Brain microvascular endothelial cell (primary cell): ENCODE measurements around the gene TCP1.
"Not testable (repeated sequence)": the region's sequence is repeated elsewhere in the genome, so short reads cannot be mapped to it uniquely, and the experiment has no call there.

Experiments
- DNase-seq: peaks from one replicate; pipeline ENCODE4 v3.0.0-alpha.2; 2020
- H3K27ac ChIP-seq: fragments of 250-450 bp; sonication (Bioruptor Pico); 2 replicates; pipeline ENCODE4 v1.5.1; 2020; ENCODE audit warnings: mild to moderate bottlenecking, moderate library complexity
- H3K27me3 ChIP-seq: fragments of 250-450 bp; sonication (Bioruptor Pico); replicated peaks from 2 replicates; pipeline ENCODE4 v1.5.1; 2020; ENCODE audit warnings: mild to moderate bottlenecking
- H3K36me3 ChIP-seq: fragments of 250-450 bp; sonication (Bioruptor Pico); replicated peaks from 2 replicates; pipeline ENCODE4 v1.5.1; 2020; ENCODE audit warnings: mild to moderate bottlenecking
- H3K4me3 ChIP-seq: 2 replicates; pipeline ENCODE4 v1.5.1; 2011; ENCODE audit warnings: low read depth, mild to moderate bottlenecking, control low read depth, low read length, moderate library complexity
- CTCF ChIP-seq: IDR thresholded peaks from 2 replicates; pipeline ENCODE4 v1.5.1; 2011; ENCODE audit warnings: low read depth, mild to moderate bottlenecking, moderate library complexity, low read length, control low read depth, inconsistent platforms; ENCODE audit errors: missing control alignments
- in situ Hi-C: cut with HindIII; loops from 2 replicates; pipeline ENCODE4 v1.10.0; 2017; ENCODE audit warnings: low sequenced_read_pairs, low pct_ligation_motif_present

TCP1 gene

GRCh38 chr6:159745081-159745480 is 44.3 kb downstream of the TCP1 start:
- in situ Hi-C loops, result no loop called here
- peaks cover 73% of the 10 kb centered on the region for H3K36me3 ChIP-seq
- H3K27ac ChIP-seq, result no peak overlapping the region

GRCh38 chr6:159742165-159742564 is 47.2 kb downstream of the TCP1 start:
- Histone ChIP-seq H3K27me3 (no peaks in the 10 kb centered on the region), H3K27ac (no peak overlapping the region), H3K4me3 (no peak overlapping the region), H3K36me3 (peaks cover 62% of the 10 kb centered on the region)
- DNase-seq, result no peak
- no peak for TF ChIP-seq CTCF
- in situ Hi-C loops, result no loop called here

More at GRCh38 chr6:159745081-159745480, 44.3 kb downstream of the TCP1 start:
- H3K4me3 ChIP-seq, result no peak overlapping the region
- no peak for TF ChIP-seq CTCF
- no peak for DNase-seq
- H3K27me3 ChIP-seq, result no peaks in the 10 kb centered on the region

GRCh38 chr6:159739341-159739740 is 50.1 kb downstream of the TCP1 start:
- no peaks in the 10 kb centered on the region for H3K27me3 ChIP-seq
- H3K4me3 ChIP-seq, result no peak overlapping the region
- TF ChIP-seq CTCF, result no peak
- peaks cover 36% of the 10 kb centered on the region for H3K36me3 ChIP-seq
- in situ Hi-C loops, result no loop called here
- no peak for DNase-seq
- H3K27ac ChIP-seq, result no peak overlapping the region

GRCh38 chr6:159736908-159737307 is 52.5 kb downstream of the TCP1 start:
- no peaks in the 10 kb centered on the region for H3K27me3 ChIP-seq
- TF ChIP-seq CTCF, result no peak
- peaks cover 17% of the 10 kb centered on the region for H3K36me3 ChIP-seq
- DNase-seq, result no peak
- H3K4me3 ChIP-seq, result no peak overlapping the region
- no peak overlapping the region for H3K27ac ChIP-seq
- in situ Hi-C loops, result no loop called here

GRCh38 chr6:159733395-159733794 is 56.0 kb downstream of the TCP1 start:
- H3K27ac ChIP-seq, H3K4me3 ChIP-seq, DNase-seq, H3K27me3 ChIP-seq, H3K36me3 ChIP-seq, in situ Hi-C loops: not testable (repeated sequence)

GRCh38 chr6:159732550-159732949 is 56.9 kb downstream of the TCP1 start:
- DNase-seq, H3K4me3 ChIP-seq, in situ Hi-C loops, H3K27me3 ChIP-seq, H3K36me3 ChIP-seq, H3K27ac ChIP-seq: not testable (repeated sequence)

GRCh38 chr6:159730332-159730676 is 59.1 kb downstream of the TCP1 start:
- TF ChIP-seq CTCF, result no peak
- H3K36me3 ChIP-seq, result peaks cover 4% of the 10 kb centered on the region
- no peak overlapping the region for H3K4me3 ChIP-seq
- no peaks in the 10 kb centered on the region for H3K27me3 ChIP-seq
- in situ Hi-C loops, result no loop called here
- DNase-seq, result no peak
- no peak overlapping the region for H3K27ac ChIP-seq
